NCI-H1694 treated with DMSO at 0.1 percent for 48 hours (cell line): ENCODE results near the gene P4HB.

ENCODE experiments used
- DNase-seq: peaks from one replicate; lab custom pipeline; 2025; lab: John Stamatoyannopoulos, UW

The P4HB gene

DNA sequence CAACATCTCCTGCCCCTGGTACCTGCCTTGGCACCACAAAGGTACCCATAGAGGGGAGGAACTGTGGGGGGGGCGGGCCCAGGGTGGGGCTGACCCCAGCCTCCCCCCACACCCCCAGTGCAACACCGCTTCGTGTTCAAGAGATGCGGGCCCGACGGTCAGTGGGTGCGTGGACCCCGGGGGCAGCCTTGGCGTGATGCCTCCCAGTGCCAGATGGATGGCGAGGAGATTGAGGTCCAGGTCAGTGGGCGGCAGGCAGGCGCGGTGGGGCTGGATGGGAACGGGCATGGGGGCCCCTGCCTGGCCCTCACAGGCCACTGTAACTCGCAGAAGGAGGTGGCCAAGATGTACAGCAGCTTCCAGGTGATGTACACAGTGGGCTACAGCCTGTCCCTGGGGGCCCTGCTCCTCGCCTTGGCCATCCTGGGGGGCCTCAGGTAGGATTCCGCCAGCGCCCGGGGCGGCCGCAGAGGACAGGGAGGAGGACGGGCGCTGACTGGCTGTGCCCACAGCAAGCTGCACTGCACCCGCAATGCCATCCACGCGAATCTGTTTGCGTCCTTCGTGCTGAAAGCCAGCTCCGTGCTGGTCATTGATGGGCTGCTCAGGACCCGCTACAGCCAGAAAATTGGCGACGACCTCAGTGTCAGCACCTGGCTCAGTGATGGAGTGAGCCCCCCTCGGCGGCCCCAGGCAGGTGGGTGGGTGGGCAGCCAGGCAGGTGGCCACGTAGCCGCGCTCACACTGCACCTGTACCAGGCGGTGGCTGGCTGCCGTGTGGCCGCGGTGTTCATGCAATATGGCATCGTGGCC, 49.2 kb downstream of the P4HB start:
- no peak for DNase-seq

DNA sequence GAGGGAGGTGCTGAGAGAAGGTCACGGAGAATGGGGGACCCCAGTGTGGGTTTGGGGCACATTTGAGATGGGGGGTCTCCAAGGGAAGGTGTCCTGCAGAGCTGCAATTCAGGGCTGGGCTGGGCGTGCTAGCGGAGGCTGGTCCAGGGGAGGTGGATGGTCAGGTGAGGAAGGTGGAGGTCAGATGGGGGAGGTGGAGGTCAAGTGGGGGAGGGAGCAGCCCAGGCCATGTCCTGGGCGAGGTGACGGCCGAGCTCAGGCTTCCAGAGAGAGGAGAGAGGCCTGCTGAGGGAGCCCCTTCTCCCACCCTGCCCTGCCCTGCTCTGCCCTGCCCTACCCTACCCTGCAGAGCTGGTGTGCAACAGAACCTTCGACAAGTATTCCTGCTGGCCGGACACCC, 49.9 kb downstream of the P4HB start:
- no peak for DNase-seq

DNA sequence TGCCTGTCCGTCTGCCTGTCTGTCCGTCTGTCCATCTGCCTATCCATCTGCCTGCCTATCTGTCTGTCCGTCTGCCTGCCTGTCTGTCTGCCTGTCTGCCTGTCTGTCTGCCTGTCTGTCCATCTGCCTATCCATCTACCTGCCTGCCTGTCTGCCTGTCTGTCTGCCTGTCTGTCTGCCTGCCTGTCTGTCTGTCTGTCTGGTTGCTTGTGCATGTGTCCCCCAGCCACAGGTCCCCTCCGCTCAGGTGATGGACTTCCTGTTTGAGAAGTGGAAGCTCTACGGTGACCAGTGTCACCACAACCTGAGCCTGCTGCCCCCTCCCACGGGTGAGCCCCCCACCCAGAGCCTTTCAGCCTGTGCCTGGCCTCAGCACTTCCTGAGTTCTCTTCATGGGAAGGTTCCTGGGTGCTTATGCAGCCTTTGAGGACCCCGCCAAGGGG, 50.8 kb downstream of the P4HB start:
- DNase-seq: no peak

DNA sequence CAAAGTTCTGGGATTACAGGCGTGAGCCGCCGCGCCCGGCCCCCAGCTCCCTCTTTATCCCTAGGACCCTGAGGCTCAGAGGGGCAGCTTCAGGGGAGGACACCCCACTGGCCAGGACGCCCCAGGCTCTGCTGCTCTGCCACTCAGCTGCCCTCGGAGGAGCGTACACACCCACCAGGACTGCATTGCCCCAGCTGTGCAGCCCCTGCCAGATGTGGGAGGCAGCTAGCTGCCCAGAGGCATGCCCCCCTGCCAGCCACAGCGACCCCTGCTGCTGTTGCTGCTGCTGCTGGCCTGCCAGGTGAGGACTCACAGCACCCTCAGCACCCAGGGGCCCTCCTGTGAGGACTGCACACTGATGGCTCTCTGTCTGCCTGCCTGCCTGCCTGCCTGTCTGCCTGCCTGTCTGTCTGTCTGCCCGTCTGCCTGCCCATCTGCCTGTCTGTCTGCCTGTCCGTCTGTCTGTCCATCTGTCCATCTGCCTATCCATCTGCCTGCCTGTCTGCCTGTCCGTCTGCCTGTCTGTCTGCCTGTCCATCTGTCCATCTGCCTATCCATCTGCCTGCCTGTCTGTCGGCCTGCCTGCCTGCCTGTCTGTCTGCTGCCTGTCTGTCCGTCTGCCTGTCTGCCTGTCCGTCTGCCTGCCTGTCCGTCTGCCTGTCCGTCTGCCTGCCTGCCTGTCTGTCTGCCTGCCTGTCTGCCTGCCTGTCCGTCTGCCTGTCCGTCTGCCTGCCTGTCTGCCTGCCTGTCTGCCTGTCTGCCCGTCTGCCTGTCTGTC, 51.4 kb downstream of the P4HB start:
- no peak for DNase-seq

DNA sequence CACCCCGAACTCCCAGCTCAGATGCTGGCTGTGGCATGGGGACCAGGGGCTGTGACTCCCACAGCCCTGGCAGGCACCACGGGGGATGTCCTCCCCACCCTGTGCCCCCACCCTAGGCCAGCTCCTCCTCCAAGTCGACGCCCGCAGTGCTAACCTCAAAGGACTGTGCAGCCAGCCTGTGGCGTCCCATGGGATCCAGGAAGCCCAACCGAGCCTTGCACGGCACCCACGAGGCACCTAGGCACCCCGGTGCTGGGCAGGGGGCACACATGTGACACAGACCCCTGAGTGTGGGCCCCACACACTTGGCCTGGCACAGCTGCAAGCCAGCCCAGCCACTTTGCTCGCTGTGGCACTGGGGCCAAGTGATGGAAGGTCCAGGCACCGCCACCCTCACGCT, 52.5 kb downstream of the P4HB start:
- no peak for DNase-seq

DNA sequence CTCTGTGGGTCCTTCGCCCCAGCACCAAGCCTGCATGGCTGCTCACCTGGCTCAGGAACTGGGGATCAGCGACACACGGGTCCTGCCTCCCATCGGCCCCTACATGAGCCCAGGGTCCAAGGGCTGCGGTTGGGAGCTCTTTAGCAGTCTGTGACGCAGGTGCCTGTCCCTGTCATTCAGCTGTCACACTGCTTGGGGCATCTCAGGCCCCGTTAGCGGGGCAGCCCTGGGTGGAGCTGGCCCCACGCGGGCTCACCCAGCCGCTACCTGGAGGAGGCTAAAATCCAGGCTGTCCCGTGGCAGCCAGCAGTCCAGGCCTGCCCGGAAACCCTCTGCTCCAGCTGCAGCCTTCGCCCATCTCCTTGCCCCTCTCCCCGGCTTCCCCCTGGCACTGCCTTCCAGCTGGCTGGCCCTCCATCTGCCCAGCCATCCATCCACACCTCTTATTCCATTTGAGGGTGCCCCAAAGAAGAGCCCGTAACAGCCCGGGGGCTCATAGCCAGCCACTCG, 53.1 kb downstream of the P4HB start:
- no peak for DNase-seq

DNA sequence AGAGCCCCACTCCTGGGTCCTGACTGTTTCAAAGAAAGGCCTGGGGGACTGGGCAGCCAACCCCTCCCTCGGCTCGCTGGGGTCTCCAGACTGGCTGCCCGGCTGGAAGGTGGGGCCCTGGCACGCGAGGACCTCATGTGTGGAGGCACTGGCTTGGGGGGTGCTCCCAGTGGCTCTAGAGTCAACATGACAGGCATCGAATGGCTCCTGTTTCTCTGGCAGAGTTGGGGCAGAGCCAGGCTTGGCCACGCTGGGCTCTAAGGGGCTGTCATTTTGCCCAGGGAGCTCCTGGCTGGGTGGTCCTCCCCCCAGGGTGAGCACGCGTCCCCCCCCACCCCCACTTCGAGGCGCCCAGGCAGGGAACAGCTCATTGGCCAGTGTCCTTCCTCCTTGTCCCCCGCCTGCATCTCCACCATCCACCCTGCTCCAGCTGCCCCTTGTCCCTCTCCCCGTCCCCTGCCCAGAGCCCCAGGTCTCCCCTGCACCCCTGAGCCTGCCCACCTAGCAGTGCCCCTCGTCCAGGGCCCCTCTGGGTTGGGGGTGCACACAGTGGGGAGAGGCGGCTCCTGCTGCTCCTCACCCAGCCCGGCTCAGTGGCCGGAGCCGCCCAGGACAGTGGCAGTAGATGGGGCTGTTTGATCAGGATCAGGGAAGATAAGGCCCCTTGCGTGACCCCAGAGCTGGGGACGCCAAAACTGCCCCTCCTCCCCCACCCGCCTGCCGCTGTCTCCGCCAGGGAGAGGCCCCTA, 53.7 kb downstream of the P4HB start:
- no peak for DNase-seq

DNA sequence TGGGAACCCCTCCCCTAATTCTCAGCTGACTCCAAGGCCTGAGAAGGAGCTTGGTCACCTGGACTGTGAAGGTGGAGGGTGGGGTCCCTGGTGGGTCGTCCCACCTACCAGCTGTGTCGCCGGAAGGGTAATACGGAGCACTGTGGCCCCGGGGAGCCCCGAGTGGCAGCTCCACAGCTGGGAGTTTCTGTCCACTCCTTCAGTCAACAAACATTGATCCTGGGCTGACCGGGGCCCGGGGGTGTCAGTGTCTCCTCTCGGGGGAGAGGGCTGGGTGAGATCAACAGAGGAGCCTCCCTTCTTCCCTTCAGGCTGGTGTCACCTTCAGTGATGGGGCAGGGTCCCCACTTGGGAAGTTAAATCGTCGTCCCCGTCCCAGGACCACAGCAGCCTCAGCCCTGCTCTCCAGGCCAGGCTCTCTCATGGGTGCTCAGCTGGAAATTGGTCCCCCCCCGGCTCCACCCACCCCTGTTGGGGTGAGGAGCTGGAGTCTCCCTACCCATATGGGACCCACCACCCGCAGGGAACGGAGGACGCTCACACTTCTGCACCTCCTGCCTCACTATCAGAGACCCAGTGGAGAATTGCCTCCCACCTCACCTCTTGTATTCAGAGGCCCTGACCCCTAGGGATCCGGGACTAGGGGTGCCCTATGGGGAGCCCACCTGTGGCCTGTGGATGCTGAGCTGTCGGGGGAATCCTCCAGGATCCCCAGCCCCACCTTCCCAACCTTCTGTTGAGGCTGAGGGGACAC, 54.5 kb downstream of the P4HB start:
- DNase-seq: no peak

DNA sequence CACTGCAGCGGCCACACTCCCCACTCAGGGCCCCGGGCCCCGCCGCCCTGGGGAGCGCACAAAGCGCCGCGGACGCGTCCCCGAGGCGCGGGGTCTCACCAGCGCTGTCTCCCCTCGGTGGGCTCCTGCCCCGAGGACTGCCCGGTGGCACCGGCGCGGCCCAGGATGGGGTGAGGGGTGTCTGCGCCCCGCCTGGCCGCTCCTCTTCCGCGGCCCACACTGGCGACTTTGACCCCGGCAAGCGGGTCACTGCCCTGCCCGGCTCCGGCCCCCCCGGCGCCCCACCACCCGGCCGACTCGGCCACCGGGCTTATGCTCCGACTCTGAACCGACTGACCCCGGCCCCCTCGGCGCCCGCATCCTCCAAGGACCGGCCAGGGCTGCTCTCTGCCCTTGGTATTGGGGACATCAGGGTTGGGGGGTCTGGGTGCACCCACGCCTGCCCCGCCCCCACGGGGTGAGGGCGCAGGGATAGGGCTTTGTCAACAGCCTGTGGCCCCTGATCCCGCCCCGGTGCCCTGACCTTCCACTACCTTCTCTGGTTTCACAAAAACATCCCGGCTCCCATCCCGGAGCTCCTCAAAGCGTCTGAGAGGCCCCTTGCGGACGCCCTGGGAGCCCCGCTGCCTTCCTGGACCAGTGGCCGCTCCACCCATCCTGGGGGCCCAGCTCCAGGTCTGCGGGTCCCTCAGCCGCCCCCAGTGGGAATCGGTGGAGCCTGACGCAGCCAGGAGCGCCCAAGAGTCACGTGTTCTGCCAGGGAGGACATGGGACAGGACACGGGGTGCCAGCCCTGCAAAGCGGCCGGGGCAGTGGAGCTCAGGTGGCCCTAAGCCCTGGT, 55.6 kb downstream of the P4HB start:
- DNase-seq: no peak

DNA sequence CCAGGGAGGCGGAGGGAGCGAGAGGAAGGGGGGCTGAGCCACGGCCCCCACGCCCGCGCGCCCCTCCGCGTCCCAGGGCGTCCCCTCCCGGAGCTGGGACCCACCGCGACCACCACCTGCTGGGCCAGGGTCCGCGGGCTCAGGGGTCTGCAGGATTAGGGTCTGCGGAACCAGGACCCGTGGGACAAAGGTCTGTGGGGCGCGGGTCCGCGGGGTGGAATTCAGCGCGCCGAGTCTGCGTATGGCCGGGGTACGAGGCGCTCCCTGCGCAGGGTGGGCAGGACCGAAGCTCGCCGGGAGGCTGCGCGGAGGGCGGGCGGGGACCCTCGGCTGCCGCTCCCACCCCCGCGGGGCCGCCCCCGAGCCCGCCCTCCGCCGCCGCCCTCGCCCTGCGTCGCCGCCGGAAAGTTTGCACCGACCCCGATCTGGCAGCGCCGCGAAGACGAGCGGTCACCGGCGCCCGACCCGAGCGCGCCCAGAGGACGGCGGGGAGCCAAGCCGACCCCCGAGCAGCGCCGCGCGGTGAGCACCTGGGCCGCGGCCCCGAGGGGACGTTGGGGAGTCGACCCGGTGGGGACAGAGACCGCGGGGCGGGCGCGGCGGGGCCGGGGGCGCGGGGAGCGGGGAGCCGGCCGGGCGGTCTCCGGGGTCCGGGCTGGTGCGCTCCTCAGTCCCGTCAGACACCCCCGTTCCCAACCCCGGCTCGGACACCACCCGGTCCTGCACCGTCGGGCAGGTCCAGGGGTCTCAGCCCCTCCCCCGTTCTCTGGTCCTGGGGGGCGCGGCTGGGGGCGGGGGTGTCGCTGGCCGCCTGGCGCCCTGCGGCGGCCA, 56.4 kb downstream of the P4HB start, which contains the start of gene GCGR:
TSS of gene GCGR (plus strand) at position 423 of the 831 bp plus-strand sequence. CDS start 4,869 bp downstream, outside the sequence.
- no peak for DNase-seq

DNA sequence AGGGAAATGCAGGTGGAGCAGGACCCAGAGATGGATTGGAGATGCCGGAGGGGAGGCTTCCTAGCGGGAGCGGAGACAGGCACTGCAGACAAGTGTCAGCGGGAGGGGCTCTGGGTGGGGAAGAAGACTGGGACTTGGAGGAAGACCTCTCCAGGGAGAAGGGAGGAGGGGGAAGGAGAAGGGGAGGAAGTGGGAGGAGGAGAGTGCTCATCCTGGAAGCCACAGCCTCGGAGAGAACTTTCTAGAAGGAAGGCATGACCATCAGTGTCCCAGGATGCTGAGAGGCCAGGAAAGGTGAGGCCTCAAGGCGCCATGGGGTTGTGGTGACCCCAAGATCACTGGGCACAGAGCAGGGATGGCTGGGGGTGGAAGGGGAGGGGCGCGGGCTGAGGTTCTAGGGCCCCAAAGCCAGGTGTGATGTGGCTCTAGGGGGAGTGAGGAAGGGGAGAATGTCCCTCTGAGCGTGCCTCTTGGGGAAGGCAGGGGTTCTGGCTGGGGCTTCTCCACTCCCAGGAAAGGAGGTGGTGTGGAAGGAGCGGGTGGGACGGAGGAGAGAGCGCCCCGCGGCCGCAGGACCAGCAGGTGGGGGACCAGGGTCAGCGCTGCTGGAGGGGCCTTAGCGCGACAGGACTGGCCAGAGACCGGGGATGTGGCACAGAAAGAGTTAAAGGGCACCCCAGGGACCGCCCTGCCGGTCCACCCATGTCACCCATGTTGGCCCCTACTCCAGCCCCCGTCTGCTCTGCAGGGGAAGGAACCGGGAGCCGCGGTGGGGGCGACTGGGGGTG, 57.3 kb downstream of the P4HB start:
- DNase-seq: no peak

DNA sequence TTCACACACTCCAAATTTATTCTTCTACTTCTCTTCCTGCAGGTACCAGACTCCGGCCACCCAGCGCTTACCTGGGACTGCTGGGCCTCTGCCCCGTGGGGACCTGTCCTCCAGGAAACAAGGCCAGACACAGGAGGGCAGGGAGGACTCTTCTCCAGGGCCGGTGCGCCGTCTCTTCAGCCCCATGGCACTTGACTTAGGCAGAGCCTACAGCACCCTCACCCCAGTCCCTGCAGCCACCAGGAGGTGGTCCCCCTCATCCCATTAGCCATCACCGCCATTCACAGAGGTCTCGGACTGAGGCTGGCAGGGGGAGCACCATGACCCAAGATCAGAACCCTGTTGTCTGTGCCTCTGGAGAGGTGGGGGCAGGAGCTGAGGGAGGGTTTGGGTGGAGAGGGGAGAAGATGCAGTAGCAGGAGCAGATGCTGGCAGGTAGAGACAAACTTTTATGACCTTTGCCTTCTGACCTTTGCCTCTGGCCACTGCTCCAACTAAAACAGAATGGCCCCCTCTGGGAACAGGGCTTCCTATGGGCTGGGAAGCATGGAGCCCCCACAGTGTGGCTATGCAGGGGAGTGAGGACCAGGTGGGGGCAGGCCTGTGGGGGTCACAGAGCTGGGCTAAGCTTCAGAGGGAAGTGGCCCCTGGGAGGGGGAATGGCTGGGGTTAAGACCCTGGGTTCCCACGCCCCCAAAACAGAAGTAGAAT, 58.1 kb downstream of the P4HB start:
- DNase-seq: no peak

DNA sequence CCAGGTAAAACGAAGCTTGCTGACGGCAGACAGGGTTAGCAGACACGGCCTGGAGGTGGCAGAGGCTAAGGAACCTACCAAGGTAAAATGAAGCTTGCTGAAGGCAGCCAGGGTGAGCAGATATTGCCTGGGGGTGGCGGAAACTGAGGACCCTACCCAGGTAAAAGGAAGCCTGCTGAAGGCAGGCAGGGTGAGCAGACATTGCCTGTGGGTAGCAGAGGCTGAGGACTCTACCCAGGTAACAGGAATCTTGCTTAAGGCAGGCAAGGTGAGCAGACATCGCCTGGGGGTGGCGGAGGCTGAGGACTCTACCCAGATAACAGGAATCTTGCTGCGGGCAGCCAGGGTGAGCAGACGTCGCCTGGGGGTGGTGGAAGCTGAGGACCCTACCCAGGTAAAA, 59.0 kb downstream of the P4HB start:
- no peak for DNase-seq

DNA sequence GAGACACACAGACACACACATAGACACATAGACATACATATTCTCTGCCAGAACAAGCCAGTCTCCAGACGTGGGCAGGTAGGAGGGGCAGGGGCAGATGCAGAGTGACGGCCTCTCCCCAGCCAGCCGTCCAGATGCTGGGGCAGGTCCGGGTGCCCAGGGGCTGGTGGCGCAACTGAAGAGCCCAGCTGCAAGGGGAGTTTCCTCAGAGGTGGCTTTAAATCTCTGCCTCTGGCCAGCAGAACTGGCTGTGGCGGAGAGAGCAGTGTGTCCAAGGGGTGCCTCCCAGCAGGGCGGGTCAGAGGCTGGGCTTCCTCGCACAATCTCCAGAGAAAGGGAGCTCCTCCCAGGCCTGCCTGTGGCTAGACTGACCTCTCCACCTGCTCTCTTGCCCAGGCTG, 65.8 kb downstream of the P4HB start:
- no peak for DNase-seq

DNA sequence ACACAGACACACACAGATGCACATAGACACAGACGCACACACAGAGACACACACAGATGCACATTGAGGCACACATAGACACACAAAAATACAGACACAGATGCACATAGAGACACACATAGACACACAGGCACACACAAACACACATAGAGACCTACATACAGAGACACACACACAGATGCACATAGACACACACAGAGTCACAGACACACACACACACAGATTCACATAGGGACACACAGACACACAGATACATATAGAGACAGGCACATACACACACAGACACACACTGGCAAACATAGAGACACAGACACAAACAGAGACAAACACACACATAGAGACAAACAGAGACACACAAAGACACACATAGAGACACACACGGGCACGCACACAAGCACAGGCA, 66.3 kb downstream of the P4HB start:
- no peak for DNase-seq
